HG03280 (cell line): ENCODE data around the gene FAM170A.

Source experiments
- ATAC-seq: cut with Tn5 transposase; IDR thresholded peaks from one replicate; pipeline ENCODE4 v1.9.1; 2021; ENCODE audit warnings: mild to moderate bottlenecking, moderate library complexity; ENCODE audit not compliant: unreplicated experiment

FAM170A gene

DNA sequence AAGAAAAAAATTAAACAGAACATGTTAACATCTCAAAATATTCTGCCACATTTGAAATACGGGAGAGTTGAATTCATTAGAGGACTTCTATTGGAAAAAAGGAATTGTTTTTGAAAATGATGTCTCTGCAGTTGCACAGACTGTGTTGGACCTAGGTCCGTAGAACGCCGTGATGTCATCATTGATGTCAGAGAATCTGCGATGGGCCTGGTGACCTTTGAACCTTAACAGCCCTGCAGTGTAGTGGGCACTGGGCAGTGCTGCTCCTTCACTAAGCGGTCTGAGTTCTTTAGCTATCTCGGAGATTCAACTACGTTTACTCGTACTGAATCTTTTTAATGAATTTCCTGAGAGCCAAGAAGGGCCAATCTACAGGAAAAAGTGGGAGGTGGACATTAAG, at the start of gene FAM170A:
Gene FAM170A, plus strand, starts transcription at position 220 of the 400 bp plus-strand sequence. CDS start 211 bp downstream, outside the sequence.
- ATAC-seq: no peak

GRCh38 chr5:119582987-119583386, 46.4 kb upstream of the FAM170A start:
- ATAC-seq: no peak

DNA sequence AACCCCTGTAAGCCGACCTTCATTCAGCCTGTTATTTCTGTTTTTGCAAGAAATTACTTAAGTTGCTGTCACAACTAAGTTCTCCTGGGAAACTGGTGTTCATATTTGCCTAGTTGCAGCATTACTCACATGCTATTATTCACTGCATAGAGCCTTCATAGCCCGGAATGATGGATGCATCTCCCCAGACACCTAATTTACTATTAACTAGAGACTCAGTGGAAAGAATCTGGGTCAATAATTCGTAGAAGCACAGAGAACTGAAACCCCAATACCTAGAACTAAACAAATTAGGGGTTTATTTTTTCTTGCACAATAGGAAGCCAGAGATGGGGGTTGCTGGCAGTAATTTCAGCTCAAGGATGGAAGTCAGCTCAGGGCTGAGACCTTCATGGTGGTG, 45.7 kb upstream of the FAM170A start:
- peak; percentile 53 for ATAC-seq

DNA sequence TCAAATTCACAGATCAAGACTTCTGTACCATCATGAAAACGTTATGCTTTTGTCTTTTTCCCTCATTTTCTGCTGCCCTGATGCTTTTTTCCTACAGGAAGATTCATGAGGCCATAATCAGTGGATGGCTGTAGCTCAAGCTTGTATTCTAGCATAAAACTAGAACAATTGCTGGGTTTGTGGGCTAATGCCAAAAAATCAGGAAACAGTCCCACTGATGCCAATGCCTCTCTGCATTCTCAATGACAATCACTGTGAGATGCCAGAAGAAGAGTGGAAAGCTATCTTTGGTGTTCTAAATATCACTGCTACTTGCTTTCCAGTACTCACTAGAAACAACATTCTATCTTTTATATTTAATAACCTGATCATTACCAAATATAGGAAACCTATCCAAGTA, 33.3 kb upstream of the FAM170A start:
- ATAC-seq: no peak

GRCh38 chr5:119597728-119598298, 31.5 kb upstream of the FAM170A start:
- no peak for ATAC-seq

- no peak for ATAC-seq
These were observed 15.4 kb upstream of the FAM170A start for GRCh38 chr5:119613937-119614336.

DNA sequence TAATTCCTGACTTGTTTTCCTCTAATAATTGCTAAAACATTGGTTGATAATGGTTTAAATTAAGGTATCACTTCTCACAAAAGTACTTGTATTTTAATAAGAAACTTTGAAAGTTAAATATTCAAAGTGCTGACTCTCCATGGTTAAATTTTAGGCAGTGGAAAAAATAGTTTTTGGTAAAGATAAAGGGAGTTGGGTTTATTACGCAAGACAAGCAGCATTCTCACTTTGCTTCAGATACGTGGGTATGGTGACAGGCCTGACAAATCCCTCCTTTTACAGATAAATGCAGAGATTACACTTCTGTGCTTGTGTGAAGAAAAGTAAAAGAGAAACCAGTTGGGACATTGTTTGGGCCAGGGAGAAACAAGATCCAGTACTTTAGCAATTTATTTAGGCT, 14.5 kb upstream of the FAM170A start:
- no peak for ATAC-seq

GRCh38 chr5:119626086-119626485, 3.3 kb upstream of the FAM170A start:
- ATAC-seq: no peak

- ATAC-seq: no peak
These were observed 1.5 kb downstream of the FAM170A start for GRCh38 chr5:119630752-119631440.

GRCh38 chr5:119631660-119632059, 2.3 kb downstream of the FAM170A start:
- ATAC-seq: peak; percentile 82

GRCh38 chr5:119651486-119651885, 22.1 kb downstream of the FAM170A start:
- ATAC-seq: no peak

DNA sequence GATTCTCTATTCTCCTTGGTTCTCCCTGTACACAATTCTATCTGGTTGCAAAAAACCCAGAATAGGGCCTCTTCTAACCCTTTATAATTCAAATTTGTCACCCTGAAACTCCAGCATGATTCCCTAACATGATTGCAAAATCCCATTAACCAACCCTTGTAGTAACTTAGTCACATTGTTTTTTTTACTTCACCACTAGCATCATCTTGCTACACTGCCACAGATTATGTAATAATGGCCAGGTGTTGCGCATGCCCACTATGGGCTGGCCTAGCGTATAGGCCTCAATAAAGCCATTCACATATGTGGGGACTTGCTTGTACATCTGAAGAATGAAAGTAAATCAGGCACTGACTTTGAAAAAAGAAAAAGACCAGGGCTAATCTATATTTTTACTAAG, 25.7 kb downstream of the FAM170A start:
- ATAC-seq: no peak

GRCh38 chr5:119656023-119656422, 26.7 kb downstream of the FAM170A start:
- no peak for ATAC-seq

DNA sequence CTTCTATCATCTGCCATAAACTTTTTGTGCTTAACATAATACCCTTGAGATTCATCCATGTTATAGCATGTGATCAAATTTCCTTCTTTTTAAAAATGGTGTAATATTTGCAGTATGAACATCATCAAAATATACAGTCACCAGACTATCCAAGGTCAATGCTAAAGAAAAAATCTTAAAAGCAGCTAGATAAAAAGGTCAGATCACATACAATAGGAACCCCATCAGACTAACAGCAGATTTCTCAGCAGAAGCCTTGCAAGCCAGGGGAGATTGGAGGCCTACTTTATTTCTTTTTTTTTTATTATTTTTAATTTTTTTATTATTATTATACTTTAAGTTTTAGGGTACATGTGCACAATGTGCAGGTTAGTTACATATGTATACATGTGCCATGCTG, 37.2 kb downstream of the FAM170A start:
- no peak for ATAC-seq

GRCh38 chr5:119678351-119679028, 49.1 kb downstream of the FAM170A start:
- ATAC-seq: no peak

GRCh38 chr5:119680080-119680479, 50.7 kb downstream of the FAM170A start:
- no peak for ATAC-seq

- no peak for ATAC-seq
These were observed 52.4 kb downstream of the FAM170A start for GRCh38 chr5:119681734-119682133.

DNA sequence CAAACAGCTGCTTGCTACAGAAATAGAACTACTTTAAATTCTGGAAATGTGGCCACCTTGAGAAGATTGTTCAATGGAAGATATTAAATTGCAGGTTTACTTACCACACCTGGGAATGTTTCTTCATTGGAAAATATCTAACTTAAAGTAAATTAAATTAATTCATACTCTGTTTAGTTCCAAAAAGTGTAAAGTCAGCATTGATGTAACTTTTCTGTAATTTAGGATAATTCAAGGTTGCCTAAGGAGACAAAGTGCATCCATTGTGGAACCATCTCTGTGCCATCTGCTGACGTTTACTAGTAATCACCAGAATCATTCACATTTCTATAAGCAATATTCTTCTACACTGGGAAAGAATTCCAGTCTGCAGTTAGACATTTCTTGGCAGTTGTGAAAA, 53.0 kb downstream of the FAM170A start:
- ATAC-seq: no peak
